ENCODE measurements around the gene ABCA12.

- TF ChIP-seq CTCF (IDR thresholded peaks at IDR 0.05) (no peak), EP300 (IDR thresholded peaks at IDR 0.05) (no peak), POLR2AphosphoS5 (IDR thresholded peaks at IDR 0.05) (no peak)
Observed at GRCh38 chr2:215107216-215108056, 31.0 kb downstream of the ABCA12 start.

Measured in gastroesophageal sphincter (tissue), 3 donors.